Karpas-422 (cell line): ENCODE measurements around the gene ARHGAP40. TPM values are rescaled to one million over a fixed set of nuclear protein-coding genes. Genes with fewer than 3 reads are reported as not detected.

ENCODE experiments used
- DNase-seq: peaks from one replicate; pipeline ENCODE4 v3.0.0-alpha.2; 2015
- H2AFZ ChIP-seq: fragments of 200-600 bp; sonication (generic); 2 replicates; pipeline ENCODE4 v1.6.1; 2014; ENCODE audit warnings: antibody characterized with exemption, low read length, mixed read lengths
- H3K27ac ChIP-seq: fragments of 200-600 bp; sonication (generic); 2 replicates; pipeline ENCODE4 v1.5.1; 2014; ENCODE audit warnings: mild to moderate bottlenecking, low read length, moderate library complexity
- H3K27me3 ChIP-seq: fragments of 200-600 bp; sonication (generic); 2 replicates; pipeline ENCODE4 v1.6.1; 2014; ENCODE audit warnings: low read length, mixed read lengths
- H3K36me3 ChIP-seq: fragments of 200-600 bp; sonication (generic); 2 replicates; pipeline ENCODE4 v1.6.1; 2014; ENCODE audit warnings: low read length, mixed read lengths; ENCODE audit not compliant: insufficient read depth
- H3K4me1 ChIP-seq: fragments of 200-600 bp; sonication (generic); 2 replicates; pipeline ENCODE4 v1.6.1; 2014; ENCODE audit warnings: mild to moderate bottlenecking, low read length, mixed read lengths
- H3K4me2 ChIP-seq: fragments of 200-600 bp; sonication (generic); 2 replicates; pipeline ENCODE4 v1.6.1; 2014; ENCODE audit warnings: low read length, low read depth, mild to moderate bottlenecking; ENCODE audit not compliant: poor library complexity, severe bottlenecking
- H3K4me3 ChIP-seq: fragments of 200-600 bp; sonication (generic); 2 replicates; pipeline ENCODE4 v1.5.1; 2014; ENCODE audit warnings: mild to moderate bottlenecking, antibody characterized with exemption, low read length, mixed read lengths
- H3K79me2 ChIP-seq: fragments of 200-600 bp; sonication (generic); 2 replicates; pipeline ENCODE4 v1.6.1; 2014; ENCODE audit warnings: mild to moderate bottlenecking, low read length, mixed read lengths
- H3K9ac ChIP-seq: fragments of 200-600 bp; sonication (generic); 2 replicates; pipeline ENCODE4 v1.6.0; 2014; ENCODE audit warnings: low read length
- H3K9me2 ChIP-seq: fragments of 200-600 bp; sonication (generic), shearing (Covaris generic); replicated peaks from 2 replicates; pipeline ENCODE4 v1.6.0; 2014; ENCODE audit warnings: mild to moderate bottlenecking, low read length, moderate library complexity; ENCODE audit not compliant: insufficient read depth
- H3K9me3 ChIP-seq: fragments of 300-700, 200-600 bp; sonication (generic); 2 replicates; pipeline ENCODE4 v1.6.1; 2014; ENCODE audit warnings: low read length, mixed read lengths
- H4K20me1 ChIP-seq: fragments of 200-600 bp; sonication (generic); 2 replicates; pipeline ENCODE4 v1.6.1; 2014; ENCODE audit warnings: mild to moderate bottlenecking, antibody characterized with exemption, low read length, low read depth; ENCODE audit not compliant: insufficient read depth
- total RNA-seq: library from RNA; depleted of rRNA; stranded (reverse); fragments of >200 nt; shearing (Covaris generic); gene quantifications from 2 replicates; pipeline ENCODE4 v1.2.3, GENCODE V29; 2014; ENCODE audit warnings: low replicate concordance; rRNA removed

The ARHGAP40 gene
- total RNA-seq, 1 experiment from 2014 or later: not detected

GRCh38 chr20:38700141-38700540 is 98.5 kb downstream of the ARHGAP40 start:
- Histone ChIP-seq H3K36me3 (no peaks in the 10 kb centered on the region), H3K9ac (no peak overlapping the region), H3K9me2 (no peaks in the 10 kb centered on the region), H3K27ac (no peak overlapping the region), H3K27me3 (no peaks in the 10 kb centered on the region), H3K4me3 (no peak overlapping the region), H3K4me1 (no peaks in the 10 kb centered on the region), H4K20me1 (no peaks in the 10 kb centered on the region), H3K9me3 (no peaks in the 10 kb centered on the region), H3K79me2 (no peaks in the 10 kb centered on the region), H3K4me2 (no peak overlapping the region), H2AFZ (no peak overlapping the region)
- DNase-seq: no peak

Other genes starting within 250 kb of the ARHGAP40 start
- gene SNHG17, start 166.5 kb upstream of the ARHGAP40 start, total RNA-seq: 27.3 and 36.4 TPM in 2 replicates
- gene RALGAPB, start 129.0 kb upstream of the ARHGAP40 start, total RNA-seq: 27.2 and 58.6 TPM in 2 replicates
- not detected in 2 replicates for gene ADIG, start 20.6 kb upstream of the ARHGAP40 start, total RNA-seq
- gene SLC32A1, start 122.7 kb downstream of the ARHGAP40 start, total RNA-seq: not detected in 2 replicates
- gene ACTR5, start 146.7 kb downstream of the ARHGAP40 start, total RNA-seq: 4.5 and 10.6 TPM in 2 replicates
- gene PPP1R16B, start 203.9 kb downstream of the ARHGAP40 start, total RNA-seq: 0.04 and 0.15 TPM in 2 replicates